ENCODE measurements around the gene COL23A1. TPM values are rescaled to one million over a fixed set of nuclear protein-coding genes. Genes with fewer than 3 reads are reported as not detected.
A peak's percentile ranks its signal among the peaks of the same experiment; 100 is the strongest.

The COL23A1 gene
- total RNA-seq, 2 experiments from 2014 or later: 0.11 TPM; not detected in 1

DNA sequence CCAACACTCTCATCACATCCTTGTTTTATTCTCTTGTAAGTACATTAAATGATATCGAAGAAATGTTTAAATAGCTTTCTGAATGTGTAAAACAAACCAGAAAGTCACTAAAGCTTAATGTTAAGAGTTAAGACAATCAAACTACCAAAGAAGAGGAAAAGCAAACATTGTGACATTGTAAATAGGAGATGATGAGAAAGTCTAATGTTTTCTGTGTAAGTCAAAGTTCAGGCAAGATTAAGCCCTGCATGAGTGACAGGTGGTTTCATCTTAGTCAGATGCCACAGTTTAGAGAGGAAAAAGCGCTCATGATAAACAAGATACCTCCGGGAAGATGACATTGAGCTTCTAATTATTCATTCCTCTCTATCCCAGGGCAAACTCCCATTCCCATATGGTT, 306.7 kb downstream of the COL23A1 start:
- Mint-ChIP-seq H3K27ac (no peak overlapping the region), H3K27me3 (no peaks in the 10 kb centered on the region), H3K36me3 (ENCODE audit: low read depth) (no peaks in the 10 kb centered on the region), H3K4me1 (ENCODE audit: low read depth) (peaks cover 4% of the 10 kb centered on the region), H3K4me3 (no peak overlapping the region), H3K9me3 (peaks cover 11% of the 10 kb centered on the region)
- ChIA-PET POLR2A (interaction anchor here (0.8 to 1.2 kb wide), 2 partner anchors 48 to 69 kb away, joined by 3 read pairs; no protein-coding TSS in a partner anchor), CTCF (interaction anchor here (0.6 to 5.7 kb wide), 17 partner anchors 10 to 1210 kb away, joined by 3 to 35 read pairs (median 3); no protein-coding TSS in a partner anchor)
- no peak for ATAC-seq
- no peak for DNase-seq
- intact Hi-C loops (cut with micrococcal nuclease): no loop called here
- no peak for TF ChIP-seq CTCF (IDR thresholded peaks at IDR 0.05)

- DNase-seq (no peak), ATAC-seq (no peak)
- no peak overlapping the region for H3K4me3 Mint-ChIP-seq
- intact Hi-C loops (cut with micrococcal nuclease): no loop called here
- peaks cover 4% of the 10 kb centered on the region for H3K4me1 Mint-ChIP-seq (ENCODE audit: low read depth)
- no peak for TF ChIP-seq CTCF (IDR thresholded peaks at IDR 0.05)
- ChIA-PET POLR2A (no interaction called here), CTCF (interaction anchor here (2.1 to 5.7 kb wide), 3 partner anchors 9 to 179 kb away, joined by 12 to 35 read pairs (median 14); no protein-coding TSS in a partner anchor)
- no peaks in the 10 kb centered on the region for H3K27me3 Mint-ChIP-seq
- no peak overlapping the region for H3K27ac Mint-ChIP-seq
- no peaks in the 10 kb centered on the region for H3K36me3 Mint-ChIP-seq (ENCODE audit: low read depth)
- peaks cover 11% of the 10 kb centered on the region for H3K9me3 Mint-ChIP-seq
Measured at GRCh38 chr5:178282391-178282790, 307.8 kb downstream of the COL23A1 start.

GRCh38 chr5:178281331-178281730, 308.9 kb downstream of the COL23A1 start:
- no peak for DNase-seq
- TF ChIP-seq CTCF (IDR thresholded peaks at IDR 0.05): no peak
- Mint-ChIP-seq H3K4me1 (ENCODE audit: low read depth) (peaks cover 4% of the 10 kb centered on the region), H3K9me3 (peaks cover 11% of the 10 kb centered on the region), H3K36me3 (ENCODE audit: low read depth) (no peaks in the 10 kb centered on the region), H3K4me3 (no peak overlapping the region), H3K27ac (no peak overlapping the region), H3K27me3 (no peaks in the 10 kb centered on the region)
- intact Hi-C loops (cut with micrococcal nuclease): no loop called here
- CTCF ChIA-PET: interaction anchor here (1.2 to 5.7 kb wide), 7 partner anchors 8 to 344 kb away, joined by 3 to 35 read pairs (median 6); no protein-coding TSS in a partner anchor
- ATAC-seq: no peak
- POLR2A ChIA-PET: no interaction called here

- intact Hi-C loops (cut with micrococcal nuclease): no loop called here
- Mint-ChIP-seq H3K27ac (no peak overlapping the region), H3K9me3 (peaks cover 11% of the 10 kb centered on the region), H3K36me3 (ENCODE audit: low read depth) (no peaks in the 10 kb centered on the region), H3K27me3 (no peaks in the 10 kb centered on the region), H3K4me1 (ENCODE audit: low read depth) (peaks cover 4% of the 10 kb centered on the region), H3K4me3 (no peak overlapping the region)
- no peak for TF ChIP-seq CTCF (IDR thresholded peaks at IDR 0.05)
- CTCF ChIA-PET: interaction anchor here (0.7 to 5.7 kb wide), 19 partner anchors 7 to 1213 kb away, joined by 3 to 35 read pairs (median 4); partner anchors contain the start of gene COL23A1
- DNase-seq: no peak
- no peak for ATAC-seq
- POLR2A ChIA-PET: interaction anchor here (1.0 kb wide), 1 partner anchor 39 kb away, joined by 3 read pairs; no protein-coding TSS in a partner anchor
Measured at GRCh38 chr5:178280631-178281030, 309.6 kb downstream of the COL23A1 start.

DNA sequence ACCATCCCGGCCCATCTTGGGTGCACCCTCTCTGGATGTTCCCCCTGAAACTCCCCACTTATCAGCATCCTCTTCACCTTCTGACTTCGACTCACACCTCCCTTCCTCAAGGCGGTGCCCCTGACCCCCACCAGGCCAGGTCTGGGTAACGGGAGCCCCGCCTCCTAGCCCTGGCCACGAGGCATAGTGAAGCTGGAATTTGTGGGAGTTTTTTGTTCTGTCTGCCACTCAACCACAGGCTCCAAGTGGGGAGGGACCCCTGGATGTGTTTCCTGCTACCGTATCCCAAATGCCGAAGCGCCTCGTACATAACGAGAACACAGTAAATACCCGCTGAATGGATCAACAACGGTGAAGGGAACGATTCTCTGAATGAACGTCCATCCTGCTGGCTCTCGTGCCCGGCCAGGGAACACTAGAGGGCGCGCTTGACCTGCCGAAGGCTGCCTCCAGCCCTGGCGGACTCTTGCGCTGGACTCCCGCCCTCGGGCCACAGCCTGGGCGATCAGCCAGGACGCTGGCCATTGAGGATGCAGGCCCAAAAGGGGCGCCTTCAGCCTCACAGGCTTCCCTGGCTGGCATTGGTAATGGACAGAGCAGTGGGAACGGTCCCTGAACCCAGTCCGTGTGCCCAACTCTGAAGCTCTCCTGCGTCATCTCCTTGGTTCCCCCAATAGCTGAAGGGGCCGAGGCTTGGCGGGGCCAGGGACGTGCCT, 310.3 kb downstream of the COL23A1 start:
- no peak overlapping the region for H3K4me3 Mint-ChIP-seq
- ATAC-seq: peak; percentile 83
- H3K4me1 Mint-ChIP-seq (ENCODE audit: low read depth): peaks cover 4% of the 10 kb centered on the region
- ChIA-PET CTCF (interaction anchor here (0.7 to 5.7 kb wide), 25 partner anchors 7 to 1214 kb away, joined by 3 to 35 read pairs (median 4); partner anchors contain the start of gene COL23A1), POLR2A (interaction anchor here (0.9 to 1.0 kb wide), 2 partner anchors 30 to 39 kb away, joined by 3 to 4 read pairs; no protein-coding TSS in a partner anchor)
- H3K27me3 Mint-ChIP-seq: no peaks in the 10 kb centered on the region
- peak; percentile 93 for TF ChIP-seq CTCF (IDR thresholded peaks at IDR 0.05)
- H3K27ac Mint-ChIP-seq: no peak overlapping the region
- intact Hi-C loops (cut with micrococcal nuclease): no loop called here
- peak; percentile 80 for DNase-seq
- H3K9me3 Mint-ChIP-seq: peaks cover 11% of the 10 kb centered on the region
- no peaks in the 10 kb centered on the region for H3K36me3 Mint-ChIP-seq (ENCODE audit: low read depth)
